OCI-LY3 (cell line): ENCODE measurements around the gene CHID1.

Source experiments
- EZH2phosphoT487 ChIP-seq: fragments of 200-600 bp; shearing (Covaris generic); IDR thresholded peaks from 2 replicates; pipeline ENCODE4 v1.6.1; 2018; ENCODE audit warnings: antibody characterized with exemption, mixed run types, low read depth
- TF ChIP-seq, protein P1 (sequence below): fragments of 200-600, 300-600 bp; sonication (generic); IDR thresholded peaks from 2 replicates; pipeline ENCODE4 v1.5.1; 2014; ENCODE audit warnings: antibody characterized with exemption, low read length, low read depth

DNA sequence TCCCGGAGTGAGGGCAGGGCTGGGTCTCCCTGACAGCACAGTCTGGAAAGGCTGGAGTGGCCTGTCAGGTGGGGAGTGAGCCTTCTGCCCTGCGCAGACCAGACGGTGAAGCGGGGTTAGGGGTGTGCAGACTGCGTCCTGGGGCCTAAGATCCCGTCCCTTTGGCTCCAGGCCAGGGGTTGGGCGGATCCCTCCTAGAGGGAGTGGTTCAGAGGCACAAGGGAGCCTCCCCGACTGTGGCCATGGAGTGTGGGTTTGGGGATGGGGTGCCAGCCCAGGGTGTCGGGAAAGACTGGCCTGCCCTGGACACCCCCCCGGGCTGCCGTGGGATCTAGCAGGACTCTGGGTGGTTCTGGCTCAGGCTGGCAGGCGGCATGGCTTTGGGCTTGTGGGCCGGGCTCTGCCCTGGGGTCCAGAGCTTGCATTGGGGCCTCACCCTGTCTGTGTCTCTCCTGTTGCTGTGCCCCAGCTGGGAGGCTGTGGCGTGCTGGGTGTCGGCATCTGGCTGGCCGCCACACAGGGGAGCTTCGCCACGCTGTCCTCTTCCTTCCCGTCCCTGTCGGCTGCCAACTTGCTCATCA, 48.4 kb downstream of the CHID1 start:
- TF ChIP-seq, protein P1, sequence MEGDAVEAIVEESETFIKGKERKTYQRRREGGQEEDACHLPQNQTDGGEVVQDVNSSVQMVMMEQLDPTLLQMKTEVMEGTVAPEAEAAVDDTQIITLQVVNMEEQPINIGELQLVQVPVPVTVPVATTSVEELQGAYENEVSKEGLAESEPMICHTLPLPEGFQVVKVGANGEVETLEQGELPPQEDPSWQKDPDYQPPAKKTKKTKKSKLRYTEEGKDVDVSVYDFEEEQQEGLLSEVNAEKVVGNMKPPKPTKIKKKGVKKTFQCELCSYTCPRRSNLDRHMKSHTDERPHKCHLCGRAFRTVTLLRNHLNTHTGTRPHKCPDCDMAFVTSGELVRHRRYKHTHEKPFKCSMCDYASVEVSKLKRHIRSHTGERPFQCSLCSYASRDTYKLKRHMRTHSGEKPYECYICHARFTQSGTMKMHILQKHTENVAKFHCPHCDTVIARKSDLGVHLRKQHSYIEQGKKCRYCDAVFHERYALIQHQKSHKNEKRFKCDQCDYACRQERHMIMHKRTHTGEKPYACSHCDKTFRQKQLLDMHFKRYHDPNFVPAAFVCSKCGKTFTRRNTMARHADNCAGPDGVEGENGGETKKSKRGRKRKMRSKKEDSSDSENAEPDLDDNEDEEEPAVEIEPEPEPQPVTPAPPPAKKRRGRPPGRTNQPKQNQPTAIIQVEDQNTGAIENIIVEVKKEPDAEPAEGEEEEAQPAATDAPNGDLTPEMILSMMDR = no peak
- TF ChIP-seq EZH2phosphoT487 = no peak
